Putamen (tissue), 1 donor: Measurements from ENCODE around the gene LRP11.
"Not testable (repeated sequence)": the region's sequence is repeated elsewhere in the genome, so short reads cannot be mapped to it uniquely, and the experiment has no call there.

Source experiments
- DNase-seq: peaks from one replicate; pipeline ENCODE4 v3.0.0-alpha.2; 2016; ENCODE audit warnings: low spot score

LRP11 gene

DNA sequence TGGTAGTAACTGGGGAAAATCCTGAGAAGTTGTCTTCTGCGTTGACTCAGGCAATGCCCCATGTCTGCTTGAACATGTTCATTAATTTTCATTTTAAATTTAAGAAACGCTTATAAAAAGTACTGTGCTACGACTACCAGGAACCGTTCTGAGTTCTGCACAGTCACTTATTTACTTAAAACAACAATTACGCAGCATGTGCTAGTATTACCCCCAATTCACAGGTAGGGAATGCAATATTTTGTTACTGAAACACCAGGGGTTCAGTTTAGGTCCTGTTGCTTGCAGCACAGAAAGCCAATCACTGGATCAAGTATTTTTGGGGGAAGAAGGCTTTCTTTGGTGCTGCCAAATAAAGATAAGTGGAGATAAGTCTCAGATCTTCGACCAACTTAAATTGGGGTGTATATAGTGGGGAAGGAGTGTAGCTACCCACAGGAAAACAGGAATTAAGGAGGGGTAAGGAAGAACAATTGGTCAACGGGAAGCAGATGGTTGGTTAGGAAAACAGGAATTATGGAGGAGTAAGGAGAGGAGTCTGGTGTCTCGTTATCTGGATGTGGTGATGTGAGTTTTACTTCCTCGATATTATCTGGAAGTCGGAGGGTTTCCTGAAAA is 5.2 kb upstream of the LRP11 start:
- no peak for DNase-seq

DNA sequence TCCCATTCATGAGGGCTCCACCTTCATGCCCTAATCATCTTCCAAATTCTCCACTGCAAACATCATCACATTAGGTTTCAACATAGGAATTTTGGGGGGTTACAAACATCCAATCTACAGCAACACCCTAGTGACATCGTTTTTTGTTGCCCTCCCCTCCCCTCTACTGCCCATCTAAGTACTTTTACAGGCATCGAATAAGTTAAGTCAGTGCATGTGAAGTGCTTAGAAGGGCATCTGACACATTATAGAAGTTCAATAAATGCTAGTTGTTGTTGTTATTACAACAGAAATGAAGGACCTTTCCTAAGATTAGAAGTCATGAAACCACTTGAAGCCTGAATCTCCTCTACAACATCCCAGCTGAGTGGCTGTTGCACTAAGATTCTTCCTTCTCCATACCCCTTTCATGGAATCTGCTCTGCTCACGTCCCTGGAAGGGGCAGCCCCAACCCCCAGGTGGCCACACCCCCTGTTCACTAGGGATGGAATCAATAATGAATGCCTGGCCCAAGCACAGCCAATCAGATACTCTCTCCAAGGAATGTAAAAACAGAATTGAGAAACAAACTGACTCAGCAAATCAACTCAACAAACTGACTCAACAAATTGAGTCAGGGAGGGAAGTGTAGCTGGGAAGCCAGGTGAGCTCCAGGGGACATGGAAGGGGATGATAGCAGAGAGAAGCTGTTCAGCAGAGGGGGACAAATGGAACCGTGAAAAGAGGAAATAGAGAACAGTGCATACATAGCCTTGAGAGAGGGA is 3.9 kb upstream of the LRP11 start:
- no peak for DNase-seq

DNA sequence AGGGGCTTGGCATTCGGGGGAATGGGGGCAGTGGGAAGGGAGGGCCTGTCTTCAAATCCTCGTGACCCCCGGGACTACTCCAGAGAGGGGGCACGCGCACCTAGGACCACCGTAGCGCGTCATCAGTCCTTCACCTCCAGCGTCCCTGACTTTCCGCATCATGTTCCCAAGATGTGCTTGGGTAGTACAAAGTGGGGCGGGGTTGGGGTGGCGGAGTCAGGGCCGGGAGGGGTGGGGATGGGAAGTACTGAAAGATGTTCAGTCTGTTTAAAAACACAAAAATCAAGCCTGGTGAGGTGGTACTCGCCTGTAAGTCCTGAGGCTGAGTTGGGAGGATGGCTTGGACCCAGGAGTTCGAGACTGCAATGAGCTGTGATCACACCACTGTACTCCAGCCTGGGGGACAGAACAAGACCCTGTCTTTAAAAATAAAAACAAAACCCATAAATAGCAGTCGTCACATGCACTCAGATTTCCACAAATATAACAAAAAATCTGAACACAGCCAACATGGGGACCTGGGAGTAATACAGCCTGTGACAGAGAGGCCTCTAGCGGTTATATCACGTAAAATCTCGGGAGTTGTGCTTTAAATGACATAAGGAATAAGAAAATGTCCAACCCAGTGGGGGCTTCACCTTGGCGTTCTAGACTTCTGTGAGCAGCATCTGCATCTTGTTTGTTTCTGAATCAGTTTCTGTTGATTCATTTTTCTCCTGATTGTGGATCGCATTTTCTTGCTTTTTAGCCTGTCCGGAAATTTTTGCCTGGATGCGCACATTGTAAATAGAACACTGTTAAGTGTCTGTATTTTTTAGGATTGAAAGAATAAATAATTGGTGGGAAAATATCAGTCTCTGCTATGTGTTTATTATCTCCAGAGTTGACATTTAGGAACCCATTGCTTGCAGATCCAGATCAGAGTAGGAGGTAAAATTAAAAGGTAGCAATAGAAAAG is 698 bp upstream of the LRP11 start:
- peak; percentile 74 for DNase-seq

DNA sequence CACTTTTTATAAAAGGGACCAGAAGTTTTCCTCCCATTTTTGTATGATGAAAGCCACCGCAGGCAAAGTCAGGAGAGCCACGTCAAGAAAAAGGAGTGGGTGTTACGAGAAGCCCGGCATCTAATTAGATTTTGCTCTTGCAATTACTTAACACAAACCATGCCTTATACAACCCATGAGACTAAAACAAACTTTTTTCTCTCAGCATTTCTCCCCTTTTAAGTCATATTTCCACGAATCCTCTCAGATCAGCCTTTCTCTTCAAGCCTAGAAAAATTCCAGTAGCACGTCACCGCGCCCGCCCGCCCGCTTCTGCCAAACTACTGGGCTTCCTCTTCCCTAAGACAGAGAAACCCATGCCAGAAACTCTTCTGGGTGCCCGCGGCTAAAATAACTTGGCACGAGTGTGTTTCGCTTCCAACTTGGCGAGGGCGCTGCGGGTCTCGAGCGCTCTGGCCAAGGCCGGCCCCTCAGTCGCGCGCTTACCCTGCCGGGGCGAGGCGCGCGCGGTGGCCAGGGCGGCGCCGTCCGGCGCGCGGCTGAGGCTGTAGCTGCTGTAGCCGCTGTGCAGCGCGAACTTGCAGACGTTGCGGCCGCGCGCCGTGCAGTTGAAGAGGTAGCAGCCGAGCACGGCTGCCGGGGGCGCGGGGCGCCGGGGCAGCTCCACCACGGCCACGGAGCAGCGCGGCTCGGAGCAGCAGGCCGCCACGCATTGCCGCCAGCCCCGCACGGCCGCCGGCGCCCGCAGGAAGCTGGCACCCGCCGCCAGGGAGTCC is 1.0 kb downstream of the LRP11 start:
- peak; percentile 59 for DNase-seq

- not testable (repeated sequence) for DNase-seq
These were observed 1.8 kb downstream of the LRP11 start for GRCh38 chr6:149862424-149862738.

DNA sequence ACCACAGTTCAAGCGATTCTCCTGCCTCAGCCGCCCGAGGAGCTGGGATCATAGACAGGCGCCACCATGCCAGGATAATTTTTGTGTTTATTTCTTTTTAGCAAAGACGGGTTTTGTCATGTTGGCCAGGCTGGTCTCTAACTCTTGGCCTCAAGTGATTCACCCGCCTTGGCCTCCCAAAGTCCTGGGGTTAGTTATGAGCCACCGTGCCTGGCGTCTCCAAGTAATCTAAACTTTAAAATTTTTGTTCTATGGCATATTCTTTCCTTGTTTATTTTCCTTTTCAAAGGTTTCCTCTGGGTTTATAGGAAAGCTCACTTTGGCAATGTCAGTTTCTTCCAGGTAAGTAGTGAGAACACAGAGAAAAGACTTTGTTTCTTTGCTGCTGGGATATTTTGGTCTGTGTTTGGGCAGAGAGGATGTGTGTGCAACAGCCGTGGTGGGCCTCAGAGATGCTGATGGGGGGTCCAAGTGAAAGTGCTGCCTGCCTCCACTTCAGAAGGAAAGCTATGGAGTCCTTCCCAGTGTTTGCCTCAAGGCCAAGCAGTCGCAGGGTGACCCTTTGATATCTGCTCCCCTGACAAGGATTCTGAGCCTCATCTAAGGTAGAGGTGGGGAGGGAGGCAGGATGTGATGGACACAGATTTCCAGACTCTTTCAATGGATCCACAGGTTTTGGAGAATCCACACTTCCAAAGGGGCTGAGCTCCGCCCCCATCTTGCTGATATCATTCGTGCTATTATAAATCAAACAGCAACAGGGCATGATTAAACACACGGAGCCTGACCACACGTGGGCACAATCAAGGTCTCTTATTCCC is 2.3 kb downstream of the LRP11 start:
- no peak for DNase-seq

DNA sequence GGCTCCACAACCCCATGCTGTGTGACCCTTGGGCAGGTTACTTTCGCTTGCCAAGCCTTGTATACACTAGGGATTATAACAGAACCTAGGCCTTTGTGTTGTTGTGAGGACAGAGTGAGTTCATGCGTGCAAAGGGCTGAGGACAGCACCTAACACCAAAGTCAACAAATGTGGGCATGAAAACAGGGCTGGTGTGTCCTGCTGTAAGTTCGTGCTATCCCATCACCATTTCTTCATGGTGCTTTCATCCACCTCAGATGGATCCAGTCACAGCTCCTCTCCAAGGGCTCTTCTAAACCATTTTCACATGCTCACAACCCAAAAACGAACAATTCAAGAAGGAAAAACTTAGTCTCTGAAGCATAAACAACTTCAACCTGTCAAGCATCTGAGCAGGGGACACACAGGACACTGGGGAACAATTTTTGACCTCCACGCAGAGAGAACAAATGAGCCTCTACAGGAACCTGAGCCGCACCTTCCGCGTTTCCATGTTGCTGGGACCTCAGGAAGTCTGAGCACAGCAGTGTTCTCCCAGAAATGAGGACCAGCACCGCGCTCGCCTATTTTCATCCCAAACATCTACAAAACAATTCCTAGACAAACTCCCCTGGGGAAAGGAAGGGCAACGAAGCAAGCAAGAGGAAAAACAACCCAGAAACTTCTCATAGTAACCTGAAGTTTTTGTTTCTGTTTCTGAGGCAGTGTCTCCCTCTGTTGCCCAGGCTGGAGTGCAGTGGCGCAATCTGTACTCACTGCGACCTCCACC is 3.1 kb downstream of the LRP11 start:
- DNase-seq = no peak

- no peak for DNase-seq
These were observed 3.7 kb downstream of the LRP11 start for GRCh38 chr6:149860513-149860833.

GRCh38 chr6:149859938-149860337 is 4.2 kb downstream of the LRP11 start:
- DNase-seq = no peak

GRCh38 chr6:149859368-149859767 is 4.8 kb downstream of the LRP11 start:
- no peak for DNase-seq

DNA sequence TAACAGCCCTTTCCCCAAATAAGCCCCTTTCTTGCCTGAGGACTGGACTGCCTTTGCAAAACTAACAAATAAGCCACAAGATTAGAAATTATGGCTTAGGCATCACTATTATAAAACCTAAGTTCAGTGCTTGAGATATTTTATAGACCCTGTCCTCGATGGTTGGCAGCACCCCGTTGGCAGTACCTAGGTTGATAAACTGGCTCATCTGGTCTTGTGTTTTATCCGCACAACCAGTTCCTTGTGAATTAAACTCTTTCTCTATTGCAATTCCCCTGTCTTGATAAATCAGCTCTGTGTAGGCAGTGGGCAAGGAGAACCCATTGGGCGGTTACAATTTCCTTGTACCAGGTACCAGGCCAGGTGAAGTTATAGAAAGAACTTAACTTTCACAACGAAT is 6.6 kb downstream of the LRP11 start:
- no peak for DNase-seq

GRCh38 chr6:149856256-149856994 is 7.7 kb downstream of the LRP11 start:
- DNase-seq = no peak

DNA sequence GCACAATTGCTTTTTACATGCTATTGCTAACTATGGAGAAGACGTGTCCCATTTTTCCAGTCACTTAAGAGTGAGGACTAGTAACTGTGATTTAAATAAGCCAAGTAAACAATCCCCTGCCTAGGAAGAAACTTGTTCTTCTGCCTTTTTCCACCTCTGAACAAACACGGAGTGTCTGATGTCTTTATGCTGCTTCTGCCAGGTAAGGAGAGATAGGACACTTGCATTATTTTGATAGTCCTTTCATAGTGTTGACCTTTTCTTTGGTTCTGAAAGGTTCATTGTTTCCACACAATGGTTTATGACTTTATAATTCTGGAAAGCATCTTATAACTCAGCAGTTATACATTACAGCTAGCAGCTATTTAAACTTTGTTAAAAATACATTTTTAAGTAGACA is 8.4 kb downstream of the LRP11 start:
- DNase-seq = no peak

GRCh38 chr6:149855040-149855654 is 9.0 kb downstream of the LRP11 start:
- no peak for DNase-seq

GRCh38 chr6:149854532-149854931 is 9.6 kb downstream of the LRP11 start:
- DNase-seq = no peak

DNA sequence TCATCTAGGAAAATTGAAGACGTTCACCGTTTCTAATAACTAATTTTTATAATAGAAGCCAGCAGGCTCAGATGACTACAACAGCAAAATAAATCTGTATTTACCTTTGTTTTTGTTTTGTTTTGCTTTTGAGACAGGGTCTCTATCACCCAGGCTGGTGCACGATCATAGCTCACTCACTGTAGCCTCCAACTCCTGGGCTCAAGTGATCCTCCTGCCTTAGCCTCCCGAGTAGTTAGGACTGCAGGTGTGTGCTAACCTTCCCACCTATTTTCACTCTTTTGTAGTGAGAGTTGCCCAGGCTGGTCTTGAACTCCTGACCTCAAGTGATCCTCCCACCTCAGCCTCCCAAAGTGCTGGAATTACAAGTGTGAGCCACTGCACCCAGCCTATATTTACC is 10.1 kb downstream of the LRP11 start:
- not testable (repeated sequence) for DNase-seq

GRCh38 chr6:149852881-149853280 is 11.3 kb downstream of the LRP11 start:
- no peak for DNase-seq

- DNase-seq = no peak
These were observed 12.0 kb downstream of the LRP11 start for GRCh38 chr6:149852180-149852579.

DNA sequence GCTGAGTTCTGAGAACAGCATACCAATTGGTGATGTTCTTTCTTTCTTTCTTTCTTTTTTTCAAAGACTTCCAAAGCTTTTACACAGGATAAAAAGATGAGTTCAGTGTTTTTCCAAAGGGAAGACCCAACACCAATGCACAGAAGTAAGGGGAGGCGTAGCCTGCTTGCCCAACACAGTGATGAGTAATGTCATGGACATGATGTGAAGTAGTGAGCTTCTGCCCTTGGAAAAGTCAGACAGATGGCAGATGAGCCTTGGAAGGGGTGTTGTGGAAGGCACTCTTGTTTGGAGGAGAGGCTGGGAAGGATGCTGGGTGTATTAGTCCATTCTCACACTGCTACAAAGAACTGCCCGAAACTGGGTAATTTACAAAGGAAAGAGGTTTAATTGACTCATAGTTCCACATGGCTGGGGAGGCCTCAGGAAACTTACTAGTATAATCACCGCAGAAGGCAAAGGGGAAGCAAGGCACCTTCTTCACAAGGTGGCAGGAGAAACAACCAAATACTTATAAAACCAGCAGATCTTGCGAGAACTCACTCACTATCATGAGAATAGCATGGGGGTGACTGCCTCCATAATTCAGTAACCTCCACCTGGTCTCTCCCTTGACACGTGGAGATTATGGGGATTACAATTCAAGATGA is 12.6 kb downstream of the LRP11 start:
- no peak for DNase-seq
